Activated naive CD8-positive, alpha-beta T cell treated with anti-CD3 and anti-CD28 coated beads for 36 hours (primary cell): ENCODE data around the gene ARMC9. TPM values are rescaled to one million over a fixed set of nuclear protein-coding genes. Genes with fewer than 3 reads are reported as not detected.

Experiments
- DNase-seq: peaks from one replicate; pipeline ENCODE4 v3.0.0; 2021
- H3K27ac Mint-ChIP-seq: one replicate; pipeline ENCODE4 v1.8.0; 2022; ENCODE audit warnings: mild to moderate bottlenecking, moderate library complexity, mixed read lengths
- H3K27me3 Mint-ChIP-seq: one replicate; pipeline ENCODE4 v1.8.0; 2022; ENCODE audit warnings: mild to moderate bottlenecking, mixed read lengths
- H3K36me3 Mint-ChIP-seq: one replicate; pipeline ENCODE4 v1.8.0; 2021; ENCODE audit warnings: mild to moderate bottlenecking, mixed read lengths
- H3K4me1 Mint-ChIP-seq: one replicate; pipeline ENCODE4 v1.8.0; 2021; ENCODE audit warnings: mixed read lengths
- H3K4me3 Mint-ChIP-seq: one replicate; pipeline ENCODE4 v1.8.0; 2022; ENCODE audit warnings: mild to moderate bottlenecking, moderate library complexity, mixed read lengths
- H3K9me3 Mint-ChIP-seq: one replicate; pipeline ENCODE4 v1.8.0; 2022; ENCODE audit warnings: mixed read lengths
- total RNA-seq, 2 experiments: library from RNA; stranded (reverse); gene quantifications; one replicate each; pipeline ENCODE4 v1.2.3, GENCODE V29; 2021

The ARMC9 gene
- total RNA-seq, 2 experiments from 2014 or later, result 3.9 to 5.1 TPM

DNA sequence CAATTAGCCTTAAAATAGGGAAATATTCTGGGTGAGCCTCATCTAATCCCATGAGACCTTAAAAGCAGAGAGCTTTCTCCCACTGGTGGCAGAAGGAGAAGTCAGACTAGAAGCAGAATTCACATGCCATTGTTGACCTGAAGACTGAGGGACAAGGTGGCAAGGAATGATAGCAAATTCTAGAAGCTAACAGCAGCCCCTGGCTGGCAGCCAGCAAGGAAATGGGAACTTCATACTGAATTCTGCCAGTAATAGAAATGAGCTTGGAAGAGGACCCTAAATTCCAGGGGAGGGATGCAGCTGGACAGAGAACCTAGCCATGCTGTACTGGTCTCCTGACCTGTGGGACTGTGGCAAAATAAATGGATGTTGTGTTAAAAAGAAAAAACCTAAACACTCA, 216.6 kb downstream of the ARMC9 start:
- Mint-ChIP-seq H3K4me1 (peaks cover 4% of the 10 kb centered on the region), H3K27ac (no peak overlapping the region), H3K4me3 (no peak overlapping the region), H3K27me3 (peaks cover 58% of the 10 kb centered on the region), H3K9me3 (peaks cover 6% of the 10 kb centered on the region), H3K36me3 (peaks cover 9% of the 10 kb centered on the region)
- no peak for DNase-seq

DNA sequence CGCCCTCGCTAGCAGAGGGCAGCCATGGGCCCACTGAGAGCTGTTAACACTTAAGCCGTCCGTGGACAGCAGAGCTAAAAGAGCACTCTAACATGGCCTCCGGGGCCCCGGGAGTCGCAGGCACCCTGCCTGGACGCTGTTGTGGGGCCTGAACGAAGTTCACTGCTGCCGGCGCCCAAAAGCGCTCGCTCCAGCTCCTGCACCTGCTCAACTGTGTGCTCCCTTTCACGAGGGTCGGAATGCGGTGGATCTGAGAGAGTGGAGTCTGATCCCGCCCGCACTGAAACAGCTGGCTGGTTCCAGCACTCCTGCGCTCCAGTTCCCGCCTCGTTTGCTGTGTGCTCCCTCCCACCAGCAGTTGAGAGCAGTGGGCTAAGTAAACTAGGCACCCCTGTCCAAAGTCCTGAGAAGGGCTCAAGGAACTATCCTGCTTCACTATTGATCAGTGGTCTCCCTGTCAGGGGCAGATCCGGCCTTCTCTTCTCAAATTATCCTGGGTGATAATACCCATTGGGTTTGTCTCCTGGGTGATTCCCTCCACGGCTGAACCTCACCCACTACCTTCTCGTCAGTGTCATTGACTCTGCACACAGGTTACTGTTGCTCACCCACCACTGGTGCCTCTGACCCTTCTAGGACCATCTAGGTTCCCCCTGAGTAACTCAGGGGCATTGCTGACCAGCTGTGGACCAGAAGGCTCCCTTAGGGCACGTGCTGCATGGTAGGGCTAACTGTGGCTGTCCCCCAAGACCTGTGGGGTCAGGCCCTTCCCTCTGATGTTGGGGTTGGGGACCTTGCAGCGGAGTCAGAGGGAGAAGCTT, 220.6 kb downstream of the ARMC9 start:
- Mint-ChIP-seq H3K9me3 (no peaks in the 10 kb centered on the region), H3K27me3 (peaks cover 21% of the 10 kb centered on the region), H3K36me3 (no peaks in the 10 kb centered on the region), H3K4me1 (no peaks in the 10 kb centered on the region), H3K27ac (no peak overlapping the region), H3K4me3 (no peak overlapping the region)
- no peak for DNase-seq

DNA sequence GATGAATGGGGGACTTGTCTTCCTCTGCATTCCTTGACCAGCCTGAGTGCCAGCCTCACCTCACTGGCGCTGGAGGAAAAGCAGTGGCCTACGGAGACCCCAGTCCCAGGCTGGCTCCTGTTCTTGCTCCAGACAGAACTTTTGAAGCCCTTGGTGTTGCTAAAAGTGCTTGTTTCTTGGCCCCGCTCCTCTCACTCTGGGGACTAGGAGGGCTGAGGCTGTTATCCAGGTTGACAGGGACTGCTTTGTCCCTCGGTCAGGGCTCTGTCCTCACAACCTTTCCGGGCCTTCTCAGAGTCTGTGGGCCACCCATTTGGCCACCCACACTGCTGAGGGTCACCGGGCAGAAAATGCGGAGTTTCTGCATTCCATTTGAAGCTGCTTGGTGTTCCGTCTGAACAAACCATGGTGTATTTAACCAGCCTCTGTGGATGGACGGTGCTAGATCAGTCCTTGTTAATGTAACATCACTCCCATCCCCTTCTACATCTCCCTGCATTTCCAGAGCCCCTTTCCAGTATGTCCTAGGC, 222.7 kb downstream of the ARMC9 start:
- Mint-ChIP-seq H3K27me3 (peaks cover 10% of the 10 kb centered on the region), H3K4me1 (peaks cover 4% of the 10 kb centered on the region), H3K27ac (no peak overlapping the region), H3K9me3 (no peaks in the 10 kb centered on the region), H3K36me3 (no peaks in the 10 kb centered on the region), H3K4me3 (no peak overlapping the region)
- no peak for DNase-seq

DNA sequence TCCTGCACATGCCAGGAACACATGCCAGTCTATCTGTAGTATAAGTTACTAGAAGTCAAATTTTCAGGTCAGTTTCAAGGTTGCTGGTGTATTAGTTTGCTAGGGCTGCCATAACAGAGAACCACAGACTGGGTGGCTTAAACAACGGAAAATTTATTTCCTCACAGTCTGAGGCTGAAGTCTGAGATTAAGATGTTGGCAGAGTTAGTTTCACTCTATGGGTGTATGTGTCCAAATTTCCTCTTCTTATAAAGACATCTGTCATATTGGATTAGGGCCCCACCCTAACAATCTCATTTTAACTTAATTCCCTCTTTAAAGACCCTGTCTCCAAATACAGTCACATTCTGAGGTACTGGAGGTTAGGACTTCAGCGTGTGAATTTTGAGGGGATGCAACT, 223.6 kb downstream of the ARMC9 start:
- no peaks in the 10 kb centered on the region for H3K9me3 Mint-ChIP-seq
- H3K4me1 Mint-ChIP-seq, result peaks cover 9% of the 10 kb centered on the region
- no peak overlapping the region for H3K4me3 Mint-ChIP-seq
- no peak for DNase-seq
- no peak overlapping the region for H3K27ac Mint-ChIP-seq
- peaks cover 7% of the 10 kb centered on the region for H3K27me3 Mint-ChIP-seq
- no peaks in the 10 kb centered on the region for H3K36me3 Mint-ChIP-seq

DNA sequence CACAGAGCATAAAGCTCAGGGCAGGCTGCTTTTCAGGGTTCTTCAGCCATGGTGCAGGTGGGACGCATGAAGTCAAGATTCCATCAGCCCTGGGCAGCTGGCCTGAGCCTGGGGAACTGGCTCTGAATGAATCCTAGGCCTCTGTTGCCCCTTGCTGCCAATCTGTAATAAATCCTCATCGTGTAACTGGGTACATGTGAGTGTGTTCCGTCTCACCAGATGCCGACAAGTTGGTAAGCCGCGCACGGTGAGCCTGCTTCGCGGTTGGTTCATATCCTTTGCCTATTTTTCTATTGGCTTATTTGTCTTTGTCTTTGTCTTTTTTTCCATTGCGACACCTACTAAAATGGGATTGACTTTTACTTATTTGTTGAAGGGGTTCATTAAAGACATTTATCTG, 224.7 kb downstream of the ARMC9 start:
- no peaks in the 10 kb centered on the region for H3K9me3 Mint-ChIP-seq
- no peak overlapping the region for H3K4me3 Mint-ChIP-seq
- peaks cover 9% of the 10 kb centered on the region for H3K4me1 Mint-ChIP-seq
- DNase-seq, result no peak
- no peaks in the 10 kb centered on the region for H3K36me3 Mint-ChIP-seq
- no peaks in the 10 kb centered on the region for H3K27me3 Mint-ChIP-seq
- no peak overlapping the region for H3K27ac Mint-ChIP-seq

Other genes with a start within 250 kb of the ARMC9 start
- not detected for gene SPATA3, start 202.5 kb upstream of the ARMC9 start, total RNA-seq
- 1 to 10 TPM; 2.3 to 2.4 TPM for gene C2orf72, start 161.1 kb upstream of the ARMC9 start, total RNA-seq
- gene PSMD1, start 141.8 kb upstream of the ARMC9 start, total RNA-seq, result 100 to 1,000 TPM; 141 to 143 TPM
- not detected for gene HTR2B, start 73.6 kb upstream of the ARMC9 start, total RNA-seq
- under 1 TPM; 0.14 to 0.25 TPM for gene B3GNT7, start 197.1 kb downstream of the ARMC9 start, total RNA-seq